ENCODE data around the gene ADNP2. TPM values are rescaled to one million over a fixed set of nuclear protein-coding genes. Genes with fewer than 3 reads are reported as not detected.
A peak's percentile ranks its signal among the peaks of the same experiment; 100 is the strongest.

ADNP2 gene
- total and polyA plus RNA-seq, 2 of the 13 experiments (the other 11 are each of a cell fraction or from before 2014, with no cell fraction given), result 10.8 to 25.5 TPM

- Histone ChIP-seq H3K27me3 (ENCODE audit: control insufficient read depth in 1 of 2, insufficient read depth in 2 of 2, low read length in 2 of 2) (no peaks in the 10 kb centered on the region), H4K20me1 (ENCODE audit: insufficient read depth, low read length) (0 out of 2 replicates have a peak, but pooled peaks cover 5% of the 10 kb centered on the region), H3K79me2 (ENCODE audit: insufficient read depth, low read length) (no peaks in the 10 kb centered on the region), H3K9ac (ENCODE audit: insufficient read depth, low read depth, low read length) (no peak overlapping the region), H3K36me3 (replicated peaks in 1 of 2; ENCODE audit: control insufficient read depth in 1 of 2, insufficient read depth in 2 of 2, low read length in 2 of 2) (no peaks in the 10 kb centered on the region), H2AFZ (ENCODE audit: low read length) (no peak overlapping the region), H3K4me1 (ENCODE audit: insufficient read depth, low read length) (peaks cover 13% of the 10 kb centered on the region), H3K9me3 (ENCODE audit: low read length) (no peaks in the 10 kb centered on the region), H3K4me2 (ENCODE audit: low read depth, low read length) (no peak overlapping the region), H3K27ac (ENCODE audit: extremely low read length, insufficient read depth, low read length) (no peak overlapping the region), H3K4me3 (replicated peaks in 1 of 3; ENCODE audit: insufficient read depth in 1 of 3, low read depth in 2 of 3, low read length in 3 of 3) (no peak overlapping the region)
- no TSS peak for BruUV-seq (replicated peaks)
- TF ChIP-seq ZNF619 (CRISPR knock-in tag; IDR thresholded peaks at IDR 0.05) (no peak), ZNF180 (CRISPR knock-in tag; IDR thresholded peaks at IDR 0.05; ENCODE audit: borderline replicate concordance, low read depth) (no peak), MNT (IDR thresholded peaks at IDR 0.05) (peak; percentile 22; the same call in 1 of the 2 replicates), KMT2A (CRISPR knock-in tag; IDR thresholded peaks at IDR 0.05) (no peak), TRIM22 (IDR thresholded peaks at IDR 0.05) (no peak), ZFP91 (CRISPR knock-in tag; IDR thresholded peaks at IDR 0.05; ENCODE audit: borderline replicate concordance) (no peak), SIN3B (IDR thresholded peaks at IDR 0.05; ENCODE audit: low read length) (no peak)
- TF ChIP-seq, protein P1, sequence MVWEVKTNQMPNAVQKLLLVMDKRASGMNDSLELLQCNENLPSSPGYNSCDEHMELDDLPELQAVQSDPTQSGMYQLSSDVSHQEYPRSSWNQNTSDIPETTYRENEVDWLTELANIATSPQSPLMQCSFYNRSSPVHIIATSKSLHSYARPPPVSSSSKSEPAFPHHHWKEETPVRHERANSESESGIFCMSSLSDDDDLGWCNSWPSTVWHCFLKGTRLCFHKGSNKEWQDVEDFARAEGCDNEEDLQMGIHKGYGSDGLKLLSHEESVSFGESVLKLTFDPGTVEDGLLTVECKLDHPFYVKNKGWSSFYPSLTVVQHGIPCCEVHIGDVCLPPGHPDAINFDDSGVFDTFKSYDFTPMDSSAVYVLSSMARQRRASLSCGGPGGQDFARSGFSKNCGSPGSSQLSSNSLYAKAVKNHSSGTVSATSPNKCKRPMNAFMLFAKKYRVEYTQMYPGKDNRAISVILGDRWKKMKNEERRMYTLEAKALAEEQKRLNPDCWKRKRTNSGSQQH (CRISPR knock-in tag; IDR thresholded peaks at IDR 0.05; ENCODE audit: low read depth), result no peak
- TF ChIP-seq, protein P2, sequence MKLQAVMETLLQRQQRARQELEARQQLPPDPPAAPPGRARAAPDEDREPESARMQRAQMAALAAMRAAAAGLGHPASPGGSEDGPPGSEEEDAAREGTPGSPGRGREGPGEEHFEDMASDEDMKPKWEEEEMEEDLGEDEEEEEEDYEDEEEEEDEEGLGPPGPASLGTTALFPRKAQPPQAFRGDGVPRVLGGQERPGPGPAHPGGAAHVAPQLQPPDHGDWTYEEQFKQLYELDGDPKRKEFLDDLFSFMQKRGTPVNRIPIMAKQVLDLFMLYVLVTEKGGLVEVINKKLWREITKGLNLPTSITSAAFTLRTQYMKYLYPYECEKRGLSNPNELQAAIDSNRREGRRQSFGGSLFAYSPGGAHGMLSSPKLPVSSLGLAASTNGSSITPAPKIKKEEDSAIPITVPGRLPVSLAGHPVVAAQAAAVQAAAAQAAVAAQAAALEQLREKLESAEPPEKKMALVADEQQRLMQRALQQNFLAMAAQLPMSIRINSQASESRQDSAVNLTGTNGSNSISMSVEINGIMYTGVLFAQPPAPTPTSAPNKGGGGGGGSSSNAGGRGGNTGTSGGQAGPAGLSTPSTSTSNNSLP (IDR thresholded peaks at IDR 0.05; ENCODE audit: low read depth, low read length), result no peak
- ChIA-PET CTCF (ENCODE audit: low intra/inter-chr PET ratio, low total read pairs) (no interaction called here), POLR2A (no interaction called here)
- DNase-seq (ENCODE audit: low spot score) (no peak), FAIRE-seq (no peak), ATAC-seq (no peak)
- in situ Hi-C loops (cut with HindIII; ENCODE audit: extremely low pct_ligation_motif_present, low pct_unique_long_range_greater_than_20kb), result no loop called here
- WGBS (ENCODE audit: low lambda C conversion rate), result 96% methylated on average over 12 of the region's 12 CpGs
- intact Hi-C loops (cut with micrococcal nuclease; ENCODE audit: unreplicated experiment), result no loop called here
Observed at GRCh38 chr18:80185545-80185944, 76.5 kb downstream of the ADNP2 start.
